ENCODE measurements around the gene JAK3. TPM values are rescaled to one million over a fixed set of nuclear protein-coding genes. Genes with fewer than 3 reads are reported as not detected.

Gene JAK3
- total and polyA plus RNA-seq, 7 experiments from 2014 or later = 125 to 296 (median 169) TPM

DNA sequence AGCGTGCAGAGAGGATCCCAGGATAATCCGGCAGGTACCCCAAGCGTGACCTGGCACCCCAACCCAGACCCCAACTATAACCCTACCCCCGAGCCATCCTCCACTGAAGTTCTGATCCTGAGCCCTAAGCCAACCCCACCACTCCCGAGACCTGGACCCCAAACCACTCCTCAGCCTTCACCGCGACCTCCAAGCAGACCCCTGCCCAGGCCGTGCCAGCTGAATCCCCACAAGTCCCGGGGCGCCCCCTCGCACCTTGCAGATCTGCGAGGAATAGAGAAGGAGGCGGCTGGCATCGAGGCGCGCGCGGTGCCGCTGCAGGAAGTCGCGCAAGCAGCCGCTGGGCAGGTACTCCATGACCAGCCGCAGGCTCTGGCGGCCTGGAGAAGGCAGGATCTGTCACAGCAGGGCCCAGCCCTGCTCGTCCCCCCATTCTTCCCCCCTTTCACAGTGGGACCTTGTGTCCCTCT lies 16.3 kb downstream of the JAK3 start:
- H3K27ac Mint-ChIP-seq = peak overlapping the region in 4 of 9 donors; percentile 10 to 77 (median 42)
- POLR2A ChIA-PET = interaction anchor here (0.8 kb wide), 1 partner anchor 106 kb away, joined by 3 read pairs; no protein-coding TSS in a partner anchor
- ATAC-seq (no peak), DNase-seq (no peak)
- H3K4me3 Mint-ChIP-seq = no peak overlapping the region
- no peaks in the 10 kb centered on the region for H3K9me3 ChIP-seq (ENCODE audit: control insufficient read depth in 2 of 3, low read length in 3 of 3)
- H3K4me1 ChIP-seq (ENCODE audit: control insufficient read depth in 2 of 2, insufficient read depth in 2 of 2, low read length in 2 of 2) = no peaks in the 10 kb centered on the region
- no peaks in the 10 kb centered on the region for H3K27me3 ChIP-seq (ENCODE audit: control insufficient read depth in 2 of 2, insufficient read depth in 2 of 2, low read length in 2 of 2)
- CTCF ChIA-PET = no interaction called here
- H3K4me3 ChIP-seq (ENCODE audit: low read length) = no peak overlapping the region
- no peaks in the 10 kb centered on the region for H3K27me3 Mint-ChIP-seq
- H3K36me3 Mint-ChIP-seq = peaks cover 16 to 64% (median 22%) of the 10 kb centered on the region in 5 donors
- peaks cover 0 to 5% (median 0%) of the 10 kb centered on the region in 11 donors for H3K9me3 Mint-ChIP-seq
- H3K4me1 Mint-ChIP-seq = peaks cover 7 to 32% (median 18%) of the 10 kb centered on the region in 7 donors
- H3K27ac ChIP-seq (ENCODE audit: low read depth, low read length) = peak overlapping the region; percentile 21
- intact Hi-C loops (cut with micrococcal nuclease) = no loop called here
- peaks cover 19 to 96% (median 40%) of the 10 kb centered on the region in 3 experiments for H3K36me3 ChIP-seq (ENCODE audit: control insufficient read depth in 2 of 3, insufficient read depth in 3 of 3, low read length in 3 of 3)

- Mint-ChIP-seq H3K4me3 (no peak overlapping the region), H3K36me3 (peaks cover 10 to 61% (median 21%) of the 10 kb centered on the region in 5 donors), H3K4me1 (peaks cover 6 to 26% (median 11%) of the 10 kb centered on the region in 7 donors), H3K27ac (peak overlapping the region in 3 of 9 donors; percentile 7 to 59 (median 22)), H3K9me3 (peaks cover 0 to 5% (median 0%) of the 10 kb centered on the region in 11 donors), H3K27me3 (no peaks in the 10 kb centered on the region)
- no peaks in the 10 kb centered on the region for H3K9me3 ChIP-seq (ENCODE audit: control insufficient read depth in 2 of 3, low read length in 3 of 3)
- ChIA-PET POLR2A (interaction anchor here (0.9 kb wide), 1 partner anchor 19 kb away, joined by 5 read pairs; no protein-coding TSS in a partner anchor), CTCF (no interaction called here)
- no peaks in the 10 kb centered on the region for H3K4me1 ChIP-seq (ENCODE audit: control insufficient read depth in 2 of 2, insufficient read depth in 2 of 2, low read length in 2 of 2)
- ATAC-seq (peak; percentile 88), DNase-seq (peak in 8 of 9 donors; percentile 21 to 66 (median 36))
- H3K36me3 ChIP-seq (ENCODE audit: control insufficient read depth in 2 of 3, insufficient read depth in 3 of 3, low read length in 3 of 3) = peaks cover 19 to 92% (median 39%) of the 10 kb centered on the region in 3 experiments
- intact Hi-C loops (cut with micrococcal nuclease) = no loop called here
- H3K27ac ChIP-seq (ENCODE audit: low read depth, low read length) = peak overlapping the region; percentile 21
- no peaks in the 10 kb centered on the region for H3K27me3 ChIP-seq (ENCODE audit: control insufficient read depth in 2 of 2, insufficient read depth in 2 of 2, low read length in 2 of 2)
- H3K4me3 ChIP-seq (ENCODE audit: low read length) = no peak overlapping the region
Measured at GRCh38 chr19:17830567-17831418, 17.0 kb downstream of the JAK3 start.

- CTCF ChIA-PET = no interaction called here
- Mint-ChIP-seq H3K9me3 (peaks cover 0 to 2% (median 0%) of the 10 kb centered on the region in 11 donors), H3K4me1 (peaks cover 0 to 20% (median 7%) of the 10 kb centered on the region in 7 donors), H3K36me3 (peaks cover 5 to 57% (median 13%) of the 10 kb centered on the region in 5 donors), H3K4me3 (no peak overlapping the region), H3K27me3 (no peaks in the 10 kb centered on the region), H3K27ac (peak overlapping the region in 4 of 9 donors; percentile 7 to 59 (median 16))
- peaks cover 19 to 88% (median 35%) of the 10 kb centered on the region in 3 experiments for H3K36me3 ChIP-seq (ENCODE audit: control insufficient read depth in 2 of 3, insufficient read depth in 3 of 3, low read length in 3 of 3)
- no peak for ATAC-seq
- DNase-seq = no peak
- H3K4me1 ChIP-seq (ENCODE audit: control insufficient read depth in 2 of 2, insufficient read depth in 2 of 2, low read length in 2 of 2) = no peaks in the 10 kb centered on the region
- POLR2A ChIA-PET = interaction anchor here (0.9 kb wide), 1 partner anchor 20 kb away, joined by 5 read pairs; no protein-coding TSS in a partner anchor
- intact Hi-C loops (cut with micrococcal nuclease) = no loop called here
- H3K9me3 ChIP-seq (ENCODE audit: control insufficient read depth in 2 of 3, low read length in 3 of 3) = no peaks in the 10 kb centered on the region
- H3K27ac ChIP-seq (ENCODE audit: low read depth, low read length) = no peak overlapping the region
- H3K27me3 ChIP-seq (ENCODE audit: control insufficient read depth in 2 of 2, insufficient read depth in 2 of 2, low read length in 2 of 2) = no peaks in the 10 kb centered on the region
- H3K4me3 ChIP-seq (ENCODE audit: low read length) = no peak overlapping the region
Measured at GRCh38 chr19:17829855-17830566, 17.8 kb downstream of the JAK3 start.

- POLR2A ChIA-PET = interaction anchor here (0.5 to 0.6 kb wide), 3 partner anchors 25 to 95 kb away, joined by 3 to 6 read pairs (median 3); no protein-coding TSS in a partner anchor
- Histone ChIP-seq H3K27me3 (ENCODE audit: control insufficient read depth in 2 of 2, insufficient read depth in 2 of 2, low read length in 2 of 2) (no peaks in the 10 kb centered on the region), H3K9me3 (ENCODE audit: control insufficient read depth in 2 of 3, low read length in 3 of 3) (no peaks in the 10 kb centered on the region), H3K36me3 (ENCODE audit: control insufficient read depth in 2 of 3, insufficient read depth in 3 of 3, low read length in 3 of 3) (peaks cover 1 to 62% (median 14%) of the 10 kb centered on the region in 3 experiments), H3K27ac (ENCODE audit: low read depth, low read length) (no peak overlapping the region), H3K4me3 (ENCODE audit: low read length) (no peak overlapping the region), H3K4me1 (ENCODE audit: control insufficient read depth in 2 of 2, insufficient read depth in 2 of 2, low read length in 2 of 2) (no peaks in the 10 kb centered on the region)
- Mint-ChIP-seq H3K27me3 (no peaks in the 10 kb centered on the region), H3K36me3 (peaks cover 4 to 32% (median 7%) of the 10 kb centered on the region in 5 donors), H3K27ac (peak overlapping the region in 1 of 9 donors; percentile 43), H3K4me3 (no peak overlapping the region), H3K4me1 (peaks cover 0 to 17% (median 5%) of the 10 kb centered on the region in 7 donors), H3K9me3 (peaks cover 0 to 2% (median 0%) of the 10 kb centered on the region in 11 donors)
- DNase-seq (no peak), ATAC-seq (no peak)
- intact Hi-C loops (cut with micrococcal nuclease) = no loop called here
- CTCF ChIA-PET = no interaction called here
Measured at GRCh38 chr19:17826508-17827056, 21.2 kb downstream of the JAK3 start.

GRCh38 chr19:17824339-17824738 lies 23.4 kb downstream of the JAK3 start:
- Mint-ChIP-seq H3K27me3 (no peaks in the 10 kb centered on the region), H3K36me3 (peaks cover 4 to 17% (median 7%) of the 10 kb centered on the region in 5 donors), H3K4me1 (peaks cover 0 to 14% (median 5%) of the 10 kb centered on the region in 7 donors), H3K27ac (peak overlapping the region in 7 of 9 donors; percentile 17 to 80 (median 57)), H3K9me3 (peaks cover 0 to 2% (median 0%) of the 10 kb centered on the region in 11 donors), H3K4me3 (no peak overlapping the region)
- intact Hi-C loops (cut with micrococcal nuclease) = no loop called here
- Histone ChIP-seq H3K9me3 (ENCODE audit: control insufficient read depth in 2 of 3, low read length in 3 of 3) (no peaks in the 10 kb centered on the region), H3K27ac (ENCODE audit: low read depth, low read length) (no peak overlapping the region), H3K27me3 (ENCODE audit: control insufficient read depth in 2 of 2, insufficient read depth in 2 of 2, low read length in 2 of 2) (no peaks in the 10 kb centered on the region), H3K4me1 (ENCODE audit: control insufficient read depth in 2 of 2, insufficient read depth in 2 of 2, low read length in 2 of 2) (no peaks in the 10 kb centered on the region), H3K4me3 (ENCODE audit: low read length) (no peak overlapping the region), H3K36me3 (ENCODE audit: control insufficient read depth in 2 of 3, insufficient read depth in 3 of 3, low read length in 3 of 3) (peaks cover 0 to 41% (median 5%) of the 10 kb centered on the region in 3 experiments)
- ATAC-seq (no peak), DNase-seq (no peak)
- ChIA-PET CTCF (interaction anchor here (1.0 kb wide), 1 partner anchor 32 kb away, joined by 3 read pairs; no protein-coding TSS in a partner anchor), POLR2A (interaction anchor here (0.9 to 1.0 kb wide), 2 partner anchors 16 to 23 kb away, joined by 3 to 5 read pairs; partner anchors contain the start of gene JAK3)

DNA sequence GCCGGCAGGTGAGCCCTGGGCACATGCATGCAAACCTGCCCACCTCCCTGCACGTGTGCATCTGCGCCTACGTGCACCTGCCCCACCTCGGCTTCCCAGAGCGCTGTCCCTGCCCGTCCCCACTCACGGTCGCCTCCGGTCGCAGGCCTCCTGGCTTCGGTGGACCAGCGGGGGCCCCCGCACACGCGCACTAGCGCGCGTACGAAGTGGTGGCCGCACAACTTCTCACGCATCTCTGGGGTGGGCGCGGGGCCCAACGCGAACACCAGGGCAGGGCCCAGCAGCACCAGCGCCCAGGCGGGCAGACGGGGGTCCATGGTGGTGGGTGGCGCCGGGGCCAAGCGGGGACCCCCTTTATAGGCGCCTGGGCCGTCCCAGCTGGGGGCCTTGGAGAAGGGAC lies 26.6 kb downstream of the JAK3 start, which contains the start of gene INSL3:
Gene INSL3, minus strand, starts transcription at position 330 of the 400 bp plus-strand sequence. Its CDS starts 13 bp downstream, at position 317.
- CTCF ChIA-PET = no interaction called here
- intact Hi-C loops (cut with micrococcal nuclease) = no loop called here
- peaks cover 0 to 9% (median 0%) of the 10 kb centered on the region in 7 donors for H3K4me1 Mint-ChIP-seq
- ATAC-seq = peak; percentile 18
- no peak within 1 kb of the TSS for H3K27ac ChIP-seq (ENCODE audit: low read depth, low read length)
- H3K4me3 Mint-ChIP-seq = no peak within 1 kb of the TSS
- DNase-seq = no peak
- peaks cover 0 to 2% (median 0%) of the 10 kb centered on the region in 11 donors for H3K9me3 Mint-ChIP-seq
- H3K4me3 ChIP-seq (ENCODE audit: low read length) = no peak within 1 kb of the TSS
- POLR2A ChIA-PET = no interaction called here
- H3K27me3 Mint-ChIP-seq = no peaks in the 10 kb centered on the region
- H3K4me1 ChIP-seq (ENCODE audit: control insufficient read depth in 2 of 2, insufficient read depth in 2 of 2, low read length in 2 of 2) = no peaks in the 10 kb centered on the region
- H3K27ac Mint-ChIP-seq = peak within 1 kb of the TSS in 2 of 9 donors; percentile 14 to 40
- H3K36me3 Mint-ChIP-seq = peaks cover 0 to 11% (median 0%) of the 10 kb centered on the region in 5 donors
- no peaks in the 10 kb centered on the region for H3K27me3 ChIP-seq (ENCODE audit: control insufficient read depth in 2 of 2, insufficient read depth in 2 of 2, low read length in 2 of 2)
- no peaks in the 10 kb centered on the region for H3K9me3 ChIP-seq (ENCODE audit: control insufficient read depth in 2 of 3, low read length in 3 of 3)
- peaks cover 0 to 17% (median 0%) of the 10 kb centered on the region in 3 experiments for H3K36me3 ChIP-seq (ENCODE audit: control insufficient read depth in 2 of 3, insufficient read depth in 3 of 3, low read length in 3 of 3)
